ENCODE results near the gene SAFB.

Gene SAFB

DNA sequence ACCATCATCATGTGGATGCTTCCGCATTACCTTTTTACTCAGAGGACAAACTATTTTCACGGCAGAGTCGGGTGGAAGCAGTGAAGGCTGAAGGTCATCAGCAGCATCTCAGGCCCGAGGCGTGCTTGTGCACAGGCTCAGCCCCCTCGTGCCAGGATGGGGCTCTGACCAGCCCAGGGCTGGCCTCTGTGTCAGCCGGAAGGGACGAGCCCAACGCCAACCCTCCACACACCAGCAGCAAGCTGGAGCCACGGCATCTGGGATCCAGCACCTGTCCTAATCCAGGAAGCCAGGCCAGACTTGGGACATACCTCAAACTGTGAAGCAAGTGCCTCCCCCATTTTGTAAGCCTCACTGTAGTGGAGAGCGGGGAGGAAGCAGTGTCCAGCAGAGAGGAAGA lies 46.3 kb downstream of the SAFB start:
- DNase-seq: no peak

DNA sequence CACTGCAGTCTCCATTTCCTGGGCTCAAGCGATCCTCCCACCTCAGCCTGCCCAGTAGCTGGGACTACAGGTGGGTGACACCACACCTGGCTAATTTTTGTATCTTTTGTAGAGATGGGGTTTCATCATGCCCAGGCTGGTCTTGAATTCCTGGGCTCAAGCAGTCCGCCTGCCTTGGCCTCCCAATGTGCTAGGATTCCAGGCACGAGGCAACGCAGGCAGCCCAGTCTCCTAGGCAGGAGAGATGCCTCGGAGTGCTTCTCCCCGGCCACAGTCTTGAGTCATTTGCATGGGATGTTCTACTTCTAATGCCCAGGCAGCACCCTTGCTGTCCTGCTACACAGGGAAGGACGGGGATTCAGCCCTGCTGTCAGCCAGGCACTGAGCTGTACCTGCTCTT lies 48.7 kb downstream of the SAFB start:
- no peak for DNase-seq

DNA sequence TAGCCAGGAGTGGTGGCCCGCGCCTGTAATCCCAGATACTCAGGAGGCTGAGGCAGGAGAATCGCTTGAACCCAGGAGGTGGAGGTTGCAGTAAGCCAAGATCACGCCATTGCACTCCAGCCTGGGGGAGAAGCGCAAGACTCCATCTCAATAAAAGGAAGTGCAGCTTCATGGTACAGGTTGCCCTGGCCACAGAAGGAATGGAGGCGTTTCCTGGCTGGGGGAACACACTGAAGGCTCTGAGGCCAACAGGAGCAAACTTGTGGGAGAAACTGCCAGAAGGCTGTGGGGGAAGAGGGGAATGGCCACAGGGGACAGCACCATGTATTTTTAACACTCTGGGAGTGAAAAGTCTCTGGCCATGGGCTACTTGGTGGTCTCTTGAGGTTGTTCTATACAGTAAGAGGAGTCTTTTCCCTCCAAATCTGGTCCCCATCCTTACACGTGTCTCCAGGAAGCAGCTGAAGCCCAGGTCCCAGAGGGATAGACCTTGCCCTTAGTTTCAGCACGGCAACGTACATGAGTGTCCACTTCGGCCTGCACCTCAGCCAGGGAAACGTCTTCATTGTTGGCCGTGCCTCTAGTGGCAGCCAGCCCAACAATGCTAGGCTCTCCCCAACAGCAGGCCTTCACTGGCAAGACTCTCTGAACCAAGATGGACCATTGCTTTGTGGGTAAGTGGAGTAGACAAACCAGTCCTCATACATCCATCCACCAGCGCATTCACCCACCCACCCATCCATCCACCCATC lies 50.0 kb downstream of the SAFB start:
- DNase-seq: no peak

DNA sequence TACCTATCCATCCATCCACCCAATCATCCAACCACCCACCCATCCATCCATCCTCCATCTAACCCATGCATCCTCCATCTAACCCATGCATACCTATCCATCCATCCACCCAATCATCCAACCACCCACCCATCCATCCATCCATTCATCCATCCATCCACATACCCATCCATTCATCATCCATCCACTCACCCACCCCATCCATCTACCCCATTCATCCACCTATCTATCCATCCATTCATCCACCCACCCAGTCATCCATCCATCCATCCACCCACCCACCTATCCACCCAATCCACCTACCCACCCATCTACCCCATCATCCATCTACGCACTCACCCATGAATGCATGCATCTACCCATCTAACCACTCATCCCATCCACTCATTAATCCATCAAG lies 50.9 kb downstream of the SAFB start:
- no peak for DNase-seq

DNA sequence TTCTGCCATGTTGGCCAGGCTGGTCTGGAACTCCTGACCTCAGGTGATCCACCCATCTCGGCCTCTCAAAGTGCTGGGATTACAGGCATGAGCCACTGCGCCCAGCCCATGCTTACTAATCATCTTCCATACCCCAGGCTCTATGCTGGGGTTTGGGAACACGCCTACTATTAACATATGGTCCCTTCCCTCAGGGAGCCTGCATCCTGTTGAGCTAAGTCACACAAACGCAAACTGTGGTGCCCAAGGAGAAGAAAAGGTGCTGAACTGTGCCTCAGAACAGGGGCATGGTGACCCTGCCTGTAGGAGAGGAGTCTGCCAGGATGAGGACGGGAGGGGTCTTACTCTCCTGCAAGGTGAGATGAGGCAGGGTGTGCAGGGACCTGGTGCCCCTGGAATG lies 51.8 kb downstream of the SAFB start:
- no peak for DNase-seq

DNA sequence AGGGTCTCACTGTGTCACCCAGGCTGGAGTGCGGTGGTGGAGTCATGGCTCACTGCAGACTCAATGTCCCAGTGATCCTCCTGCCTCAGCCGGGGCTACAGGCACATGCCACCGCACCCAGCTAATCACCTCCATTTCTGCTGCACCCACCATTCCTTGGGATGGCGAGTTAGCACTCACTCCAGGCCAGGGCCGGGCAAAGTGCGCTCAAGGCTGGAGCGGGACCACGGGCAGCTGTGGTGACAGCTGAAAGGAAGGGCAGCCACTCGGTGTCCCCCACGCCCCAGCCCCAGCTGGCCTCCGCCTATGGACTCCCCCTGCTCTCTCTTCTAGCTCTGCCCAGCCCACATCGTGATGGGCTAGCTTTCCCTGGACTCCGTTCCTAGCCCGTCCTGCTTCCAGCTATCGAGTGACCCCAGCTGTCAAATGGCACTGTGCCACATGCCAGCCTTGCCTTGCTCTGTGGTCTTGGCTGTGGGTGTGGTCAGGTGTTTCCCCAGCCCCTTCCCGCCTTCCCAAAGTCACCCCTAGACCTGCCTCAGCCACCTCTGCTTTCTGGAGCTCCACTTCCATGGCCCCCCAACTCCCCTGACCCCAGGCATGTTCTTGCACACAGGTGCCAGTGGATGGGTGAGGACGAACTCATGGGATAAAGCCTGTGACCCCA lies 53.4 kb downstream of the SAFB start:
- DNase-seq: no peak

DNA sequence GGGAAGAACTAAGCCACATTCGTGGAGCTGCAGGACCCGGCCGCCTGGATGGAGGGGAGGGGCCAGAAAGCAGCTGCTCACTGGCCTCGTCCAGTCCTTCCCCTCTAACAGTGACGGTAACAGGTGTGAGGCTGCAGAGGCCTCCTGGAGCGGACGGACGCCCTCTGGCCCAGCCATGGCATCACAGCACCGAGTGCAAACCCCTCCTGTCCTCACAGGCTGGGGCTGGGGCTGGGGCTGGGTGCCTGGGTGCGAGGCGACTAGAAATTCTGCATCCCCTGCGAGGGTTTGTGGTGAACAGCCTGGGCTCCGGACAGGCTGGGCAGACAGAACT lies 53.9 kb downstream of the SAFB start:
- no peak for DNase-seq

DNA sequence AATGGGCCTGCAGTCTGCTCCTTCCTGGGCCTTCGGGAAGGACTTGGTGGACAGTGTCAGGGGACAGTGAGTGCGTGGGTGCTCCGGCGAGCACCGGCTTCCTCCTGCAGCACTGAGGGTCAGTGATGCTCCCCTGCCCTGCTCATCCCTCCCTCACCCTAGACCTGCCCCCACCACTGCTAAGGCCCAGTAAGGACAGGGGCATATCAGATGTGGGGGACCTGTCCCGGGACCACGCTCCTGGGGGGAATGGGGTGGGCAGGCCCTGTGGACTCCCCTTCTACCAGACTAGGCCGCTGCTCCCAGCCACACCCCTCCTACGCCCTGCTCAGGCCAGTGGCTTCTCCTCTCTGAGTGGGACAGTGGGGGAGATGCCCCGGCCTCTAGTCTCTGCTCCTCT lies 54.3 kb downstream of the SAFB start:
- no peak for DNase-seq

DNA sequence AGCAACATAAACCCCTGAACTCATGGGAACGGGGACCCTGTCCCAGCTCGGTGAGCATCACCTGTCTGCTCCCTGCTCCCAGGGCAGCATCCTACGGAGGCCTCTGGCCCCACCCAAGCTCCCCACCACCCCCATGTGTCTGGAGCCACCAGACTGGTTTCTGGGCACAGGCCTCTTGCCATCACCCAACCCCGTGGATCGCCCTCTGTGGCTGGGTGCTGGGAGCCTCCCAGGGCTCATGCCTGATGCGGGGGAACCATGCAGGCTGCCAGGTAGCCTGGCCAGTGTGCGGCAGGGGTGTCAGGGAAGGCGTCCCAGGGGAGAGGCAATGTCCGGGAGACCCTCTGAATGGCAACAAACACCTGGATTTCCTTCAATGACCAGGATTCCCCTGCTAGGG lies 54.7 kb downstream of the SAFB start:
- no peak for DNase-seq

DNA sequence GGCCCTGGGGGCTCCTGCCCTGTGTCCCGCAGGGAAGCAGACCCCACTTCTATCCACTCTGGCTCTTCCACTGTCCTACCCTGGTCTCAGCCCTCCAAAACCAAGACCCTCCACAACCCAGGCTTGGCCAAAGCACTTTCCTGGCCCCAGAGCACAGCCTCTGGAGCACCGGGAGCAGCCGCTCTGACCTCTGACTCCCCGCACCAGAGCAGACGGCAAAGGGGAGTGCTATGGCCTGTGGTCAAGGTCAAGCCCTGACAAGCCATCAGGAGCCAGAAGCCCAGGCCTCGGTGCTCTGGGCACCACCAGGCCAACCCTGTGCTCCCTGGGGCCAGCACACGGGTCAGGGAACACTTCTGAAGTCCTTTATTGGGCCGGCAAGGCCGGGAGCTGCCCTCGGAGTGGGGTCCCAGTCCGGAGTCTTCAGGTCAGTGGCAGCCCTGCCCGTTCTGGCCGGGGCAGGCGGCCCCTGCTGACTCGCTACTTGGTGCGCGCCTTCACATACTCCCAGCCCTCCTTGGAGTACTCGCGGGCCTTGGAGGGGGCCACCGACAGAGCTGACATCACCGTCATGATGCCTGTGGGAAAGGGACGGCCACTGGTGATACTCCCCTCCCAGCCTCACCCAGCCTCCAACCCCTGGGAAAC lies 55.3 kb downstream of the SAFB start:
- no peak for DNase-seq

DNA sequence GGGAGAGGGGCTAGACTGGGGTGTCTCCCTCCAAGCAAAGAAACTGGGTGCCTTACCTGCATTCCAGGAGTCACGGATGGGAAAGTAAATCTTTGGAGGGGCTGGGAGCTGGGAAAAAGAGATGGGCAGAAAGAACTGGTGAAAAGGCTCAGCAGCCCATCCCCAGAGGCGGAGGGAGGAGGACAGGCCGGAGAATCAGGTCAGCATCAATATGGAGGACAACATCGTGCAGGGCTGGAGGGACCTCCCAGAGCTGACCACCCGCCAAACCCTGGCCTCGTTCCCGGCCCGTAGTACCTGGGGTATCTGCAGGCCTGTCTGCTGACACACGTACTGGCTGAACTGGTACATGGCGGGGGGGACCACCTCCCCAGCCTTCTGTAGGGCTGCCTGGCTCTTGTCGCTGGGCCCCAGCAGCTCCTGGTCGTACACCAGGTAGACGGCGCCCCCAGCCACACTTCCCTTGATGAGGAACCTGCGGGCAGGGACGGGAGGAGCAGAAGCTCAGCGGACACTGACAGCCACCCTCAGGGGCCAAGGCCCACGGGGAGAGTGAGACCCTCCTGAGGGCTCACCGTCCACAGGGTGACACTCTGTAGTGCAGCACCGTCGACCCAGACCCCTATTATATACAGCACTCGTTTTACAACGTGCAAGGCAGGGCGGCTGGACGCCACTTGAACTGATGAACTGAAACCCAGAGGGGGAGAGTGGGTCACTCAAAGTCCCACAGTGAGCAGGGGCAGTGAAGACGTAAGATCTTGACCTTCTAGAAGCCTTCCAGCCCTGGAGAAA lies 56.6 kb downstream of the SAFB start:
- no peak for DNase-seq

DNA sequence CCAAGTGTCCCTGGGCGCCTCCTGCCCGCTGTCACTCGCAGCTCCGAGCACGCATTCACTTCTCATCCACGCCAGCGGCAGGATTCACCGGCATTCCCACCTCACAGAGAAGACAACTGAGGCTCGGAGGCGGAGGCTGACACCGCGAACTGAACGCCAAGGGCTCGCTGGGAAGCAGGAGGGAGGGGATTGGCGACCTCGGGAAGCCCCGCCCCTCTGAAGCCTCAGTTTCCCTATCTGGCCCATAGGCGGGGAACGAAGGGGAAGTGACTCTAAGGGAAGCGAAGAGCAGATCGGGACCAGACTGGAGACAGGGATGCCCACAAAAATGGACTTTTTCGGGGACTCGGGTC lies 57.2 kb downstream of the SAFB start:
- DNase-seq: no peak

DNA sequence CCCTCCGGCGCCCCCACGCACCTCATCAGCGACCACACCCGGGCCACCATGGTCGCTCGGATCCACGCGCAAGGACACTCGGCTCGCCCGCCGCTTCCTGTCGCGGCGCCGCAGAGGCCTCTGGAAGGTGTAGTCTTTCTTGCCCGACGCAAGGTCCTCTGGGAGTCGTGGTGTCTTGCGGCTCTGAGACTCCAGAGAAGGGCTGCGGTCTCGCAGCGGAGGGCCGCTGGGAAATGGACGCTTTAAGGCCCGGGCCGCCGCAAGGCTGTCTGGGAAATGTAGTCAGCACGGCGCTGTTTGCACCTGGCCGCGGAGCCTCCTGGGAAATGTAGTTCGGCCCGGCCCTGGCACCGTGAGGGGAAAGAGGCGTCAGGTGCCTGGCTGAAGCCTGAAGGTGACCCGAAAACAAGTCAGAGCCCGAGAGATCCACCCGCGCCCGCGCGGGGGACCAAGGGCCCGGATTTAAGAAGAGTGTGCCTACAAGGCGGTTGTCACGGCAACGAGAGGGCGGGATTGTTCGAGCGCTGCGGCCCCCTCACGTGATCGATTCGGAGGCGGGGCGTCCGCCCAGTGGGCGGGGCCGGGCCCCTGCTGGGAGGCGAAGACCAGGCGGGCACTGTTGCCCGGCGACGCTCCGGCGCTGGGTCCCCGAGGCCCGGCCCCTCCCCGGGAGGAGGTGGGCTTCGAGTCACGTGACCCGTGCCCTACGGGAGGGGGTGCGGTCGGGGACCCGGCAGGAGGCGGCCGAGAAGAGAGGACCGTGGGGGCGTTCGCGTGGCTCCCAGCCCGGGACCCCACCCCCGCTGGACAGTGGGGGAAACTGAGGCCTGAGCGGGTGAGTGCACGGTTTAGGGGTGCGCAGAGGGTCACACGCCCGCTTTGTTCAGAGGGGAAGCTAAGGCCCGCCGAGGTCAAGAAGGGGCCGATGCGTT lies 57.8 kb downstream of the SAFB start, which contains the start of the genes HSD11B1L and MICOS13:
HSD11B1L (plus strand) TSS at position 591 of the 932 bp plus-strand sequence. CDS start 3,806 bp downstream, outside the sequence.
MICOS13 (minus strand) TSS at position 80 of the 932 bp plus-strand sequence; CDS start at position 50, 30 bp downstream.
- peak; percentile 99 for DNase-seq

DNA sequence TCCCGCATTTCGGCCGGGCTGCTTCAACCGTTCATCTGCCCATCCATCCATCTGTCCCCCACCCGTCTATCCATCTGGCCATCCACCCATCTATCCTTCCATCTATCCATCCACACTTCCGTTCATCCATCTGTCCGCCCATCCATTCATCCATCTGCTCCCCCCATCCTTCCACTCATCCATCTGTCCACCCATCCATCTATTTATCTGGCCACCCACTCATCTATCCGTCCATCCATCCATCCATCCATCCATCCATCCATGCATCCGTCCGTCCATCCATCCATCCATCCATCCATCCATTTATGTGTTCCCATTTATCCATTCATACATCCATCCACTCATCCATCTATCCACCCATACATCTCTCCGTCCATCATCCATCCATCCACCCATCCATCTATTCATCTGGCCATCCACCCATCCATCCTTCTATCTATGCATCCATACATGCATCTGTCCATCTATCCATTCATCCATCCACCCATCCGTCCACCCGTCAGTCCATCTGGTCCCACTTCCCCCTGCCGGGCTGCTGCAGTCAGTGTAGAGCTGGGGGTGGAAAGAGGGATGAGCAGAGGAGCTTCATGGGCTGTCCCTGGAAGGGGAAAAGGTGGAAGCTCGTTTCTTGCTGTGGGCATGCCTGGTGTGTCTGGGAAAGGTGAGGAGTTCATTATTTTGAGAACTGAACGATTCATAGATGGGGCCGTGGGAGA lies 58.7 kb downstream of the SAFB start:
- DNase-seq: no peak

DNA sequence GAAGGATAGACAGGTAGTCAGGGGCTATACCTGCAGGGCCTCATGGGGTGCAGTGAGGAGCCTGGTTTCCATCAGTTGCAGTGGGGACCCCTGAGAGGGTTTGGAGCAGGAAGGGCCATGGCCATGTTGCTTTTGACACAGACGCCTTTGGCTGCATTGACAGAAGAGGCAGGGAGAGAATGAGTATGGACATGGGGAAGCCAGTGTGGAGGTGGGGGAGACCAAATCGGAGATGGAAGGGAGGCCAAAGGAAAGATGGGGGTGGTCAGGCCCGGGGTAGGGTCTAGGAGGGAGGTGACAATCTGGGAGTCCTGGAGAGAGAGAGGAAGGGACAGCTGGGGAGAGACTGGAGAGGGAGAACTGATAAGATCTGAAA lies 59.2 kb downstream of the SAFB start:
- DNase-seq: no peak

DNA sequence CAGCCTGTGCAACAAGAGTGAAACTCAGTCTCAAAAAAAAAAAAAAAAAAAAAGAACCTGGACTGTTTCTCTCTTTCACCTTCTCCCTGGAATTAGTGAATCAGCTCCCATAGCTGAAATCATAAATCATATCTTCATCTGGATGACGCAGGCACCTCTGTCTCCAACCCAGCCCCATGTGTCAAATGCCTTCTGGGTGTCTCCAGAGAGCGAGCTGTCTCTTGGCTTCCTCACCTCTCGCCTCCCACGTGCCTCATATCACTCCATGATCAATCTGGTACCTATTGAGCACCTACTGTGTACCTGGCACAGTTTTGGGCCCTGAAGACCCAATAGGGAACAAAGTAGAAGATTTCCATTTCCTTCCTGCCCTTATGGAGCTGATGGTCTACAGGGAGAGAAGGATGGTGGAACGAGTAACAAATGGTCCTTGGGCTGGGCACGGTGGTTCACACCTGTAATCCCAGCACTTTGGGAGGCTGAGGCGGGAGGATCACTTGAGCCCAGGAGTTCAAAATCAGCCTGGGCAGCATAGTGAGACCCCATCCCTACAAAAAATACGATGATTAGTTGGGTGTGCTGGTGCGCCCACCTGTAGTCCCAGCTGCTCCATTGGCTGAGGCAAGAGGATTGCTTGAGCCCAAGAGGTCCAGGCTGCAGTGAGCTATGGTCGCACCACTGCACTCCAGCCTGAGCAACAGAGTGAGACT lies 60.4 kb downstream of the SAFB start:
- no peak for DNase-seq

DNA sequence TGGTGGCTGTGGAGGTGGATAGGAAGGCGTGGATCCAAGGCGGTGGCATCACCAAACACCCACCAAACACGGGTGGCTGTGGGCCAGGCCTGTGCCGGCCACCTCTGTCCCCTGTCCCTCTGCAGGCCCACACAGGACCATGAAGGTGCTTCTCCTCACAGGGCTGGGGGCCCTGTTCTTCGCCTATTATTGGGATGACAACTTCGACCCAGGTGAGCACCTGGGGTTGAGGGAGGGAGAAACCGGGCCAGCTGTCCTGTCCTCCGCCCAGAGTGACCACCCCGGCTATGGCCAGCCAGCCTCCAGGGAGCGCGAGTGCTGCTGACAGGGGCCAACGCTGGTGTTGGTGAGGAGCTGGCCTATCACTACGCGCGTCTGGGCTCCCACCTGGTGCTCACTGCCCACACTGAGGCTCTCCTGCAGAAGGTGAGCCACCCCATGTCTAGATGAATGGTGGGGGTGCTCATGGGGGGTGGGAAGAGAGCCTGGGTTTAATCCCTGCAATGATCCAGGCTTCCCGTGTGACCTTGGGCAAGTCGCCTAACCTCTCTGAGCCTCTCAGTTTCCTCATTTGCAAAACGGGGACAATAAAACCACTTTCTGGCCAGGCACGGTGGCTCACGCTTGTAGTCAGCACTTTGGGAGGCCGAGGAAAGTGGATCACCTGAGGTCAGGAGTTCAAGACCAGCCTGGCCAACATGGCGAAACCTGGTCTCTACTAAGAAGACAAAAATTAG lies 62.0 kb downstream of the SAFB start:
- no peak for DNase-seq

DNA sequence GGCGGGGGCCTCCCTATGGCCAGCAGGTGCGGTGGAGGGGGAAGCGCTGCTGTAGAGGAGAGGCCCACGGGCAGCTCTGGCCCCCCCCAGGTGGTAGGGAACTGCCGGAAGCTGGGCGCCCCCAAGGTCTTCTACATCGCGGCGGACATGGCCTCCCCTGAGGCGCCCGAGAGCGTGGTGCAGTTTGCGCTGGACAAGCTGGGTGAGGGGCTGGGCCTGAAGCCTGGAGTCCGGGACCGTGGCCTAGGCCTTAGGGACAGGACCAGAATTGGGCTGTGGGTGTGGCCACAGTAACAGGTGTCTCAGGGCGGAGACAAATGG lies 63.4 kb downstream of the SAFB start:
- no peak for DNase-seq

DNA sequence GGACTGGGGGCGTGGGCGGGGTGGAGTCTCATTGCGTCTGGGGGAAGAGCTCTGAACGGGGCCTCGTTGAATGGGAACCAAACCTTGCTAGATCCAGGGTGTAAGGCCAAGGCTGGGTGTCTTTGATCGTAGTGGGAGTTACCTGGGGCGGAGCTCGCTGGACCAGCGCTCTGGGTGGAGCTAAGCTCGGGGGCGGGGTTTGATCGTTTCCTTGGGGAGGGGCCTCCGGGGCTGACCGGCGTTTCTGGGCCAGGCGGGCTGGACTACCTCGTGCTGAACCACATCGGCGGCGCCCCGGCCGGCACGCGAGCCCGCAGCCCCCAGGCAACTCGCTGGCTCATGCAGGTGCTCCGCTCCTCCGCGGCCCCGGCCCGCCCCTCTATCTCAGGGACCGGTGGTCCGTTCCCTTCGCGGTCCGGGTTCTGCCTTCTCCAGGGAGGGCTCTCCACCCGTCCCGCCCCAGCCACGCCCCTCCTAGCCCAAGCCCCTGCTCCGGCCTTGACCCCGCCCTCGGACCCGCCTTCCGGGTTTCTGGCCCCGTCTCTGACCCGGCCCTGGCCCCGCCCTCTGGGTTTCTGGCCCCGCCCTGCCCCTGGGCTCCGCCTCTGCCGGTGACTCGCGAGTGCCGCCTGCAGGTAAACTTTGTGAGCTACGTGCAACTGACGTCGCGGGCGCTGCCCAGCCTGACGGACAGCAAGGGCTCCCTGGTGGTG lies 63.9 kb downstream of the SAFB start:
- DNase-seq: peak; percentile 100

Data from stimulated activated CD8-positive, alpha-beta memory T cell treated with anti-CD3 and anti-CD28 coated beads, Interleukin-4, amount 100 ng/mL, for 48 hours (primary cell).